Fibroblast of skin of scalp (primary cell): ENCODE results near the gene ITPRIPL2.
A peak's percentile ranks its signal among the peaks of the same experiment; 100 is the strongest.

Experiments used
- DNase-seq: peaks from one replicate; pipeline ENCODE4 v3.0.0-alpha.2; 2013

The ITPRIPL2 gene

DNA sequence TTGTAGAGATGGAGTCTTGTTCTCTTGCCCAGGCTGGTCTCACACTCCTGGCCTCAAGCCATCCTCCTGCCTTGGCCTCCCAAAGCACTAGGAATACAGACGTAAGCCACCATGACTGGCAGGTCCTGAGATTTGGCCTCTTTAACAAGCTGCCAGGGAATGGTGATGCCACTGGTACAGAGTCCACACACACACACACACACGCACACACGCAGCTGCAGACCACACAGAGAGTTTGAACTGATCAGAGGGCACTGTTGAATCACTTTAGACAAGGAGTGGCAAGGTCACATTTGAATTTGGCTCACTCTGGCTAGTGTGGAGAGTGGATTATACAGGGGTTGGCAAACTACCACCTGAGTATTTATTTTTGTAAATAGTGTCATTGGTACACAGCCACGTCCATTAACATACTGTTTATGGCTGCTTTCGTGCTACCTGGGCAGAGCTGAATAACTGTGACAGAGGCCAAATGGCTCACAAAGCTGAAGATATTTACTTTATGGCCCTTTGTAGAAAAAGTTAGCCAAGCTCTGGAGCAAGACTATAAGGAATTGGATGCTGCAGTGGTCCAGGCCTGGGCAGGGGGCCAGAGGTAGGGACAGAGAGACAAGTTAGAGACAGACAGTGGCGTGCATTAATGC, 9.9 kb downstream of the ITPRIPL2 start:
- DNase-seq: no peak

DNA sequence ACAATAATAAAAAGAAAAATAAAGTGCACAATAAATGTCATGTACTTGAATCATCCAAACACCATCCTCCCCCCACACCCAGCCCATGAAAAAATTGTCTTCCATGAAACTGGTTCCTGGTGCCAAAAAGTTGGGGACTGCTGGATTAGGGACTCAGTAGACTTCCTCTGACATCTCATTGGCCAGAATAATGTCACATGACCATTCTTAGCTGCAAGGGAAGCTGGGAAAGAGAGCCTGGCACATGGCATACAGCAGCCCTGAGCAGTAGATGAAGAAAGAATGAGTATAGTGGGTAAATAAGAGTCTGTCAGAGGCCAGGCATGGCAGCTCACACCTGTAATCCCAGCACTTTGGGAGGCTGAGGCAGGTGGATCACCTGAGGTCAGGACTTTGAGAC, 12.5 kb downstream of the ITPRIPL2 start:
- DNase-seq: no peak

DNA sequence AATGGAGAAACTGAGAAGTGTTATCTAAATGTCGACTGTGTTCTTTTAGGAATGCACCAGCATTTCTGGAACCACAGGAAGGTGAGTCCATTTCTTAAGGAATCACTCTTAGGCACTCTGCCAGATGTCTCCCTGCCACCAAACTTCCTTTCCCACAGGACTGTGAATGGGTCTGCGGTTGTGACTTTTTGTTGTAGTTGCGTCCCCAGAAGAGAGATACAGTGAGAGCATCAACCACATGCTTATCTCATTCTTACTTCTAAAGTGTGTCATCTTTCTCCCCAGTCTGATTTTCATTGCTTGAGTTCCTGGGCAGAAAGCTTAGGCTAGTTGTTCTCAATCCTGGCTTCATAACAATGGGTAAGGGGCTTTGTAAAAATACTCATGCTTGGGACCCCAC, 13.4 kb downstream of the ITPRIPL2 start:
- DNase-seq: no peak

DNA sequence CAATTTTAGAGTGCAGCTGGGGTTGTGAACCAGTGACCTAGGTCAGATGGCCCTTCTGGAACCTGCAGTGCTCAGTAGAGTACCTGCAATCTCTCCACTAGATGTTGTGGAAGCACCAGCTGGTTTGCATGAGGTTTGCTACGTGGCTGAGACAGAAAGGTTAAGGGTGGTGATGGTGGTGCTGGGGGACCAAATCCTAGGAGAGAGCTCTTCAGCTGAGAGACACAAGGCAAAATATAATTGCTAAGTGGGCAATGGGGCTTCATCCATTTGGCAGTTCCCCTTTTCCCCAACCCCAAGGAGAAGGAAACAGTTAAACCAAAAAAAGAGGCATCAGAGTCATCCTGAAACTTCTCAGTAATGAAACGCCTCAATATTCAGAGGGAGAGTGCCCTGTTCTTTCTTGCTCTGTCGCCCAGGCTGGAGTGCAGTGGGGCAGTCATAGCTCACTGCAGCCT, 13.9 kb downstream of the ITPRIPL2 start:
- no peak for DNase-seq

DNA sequence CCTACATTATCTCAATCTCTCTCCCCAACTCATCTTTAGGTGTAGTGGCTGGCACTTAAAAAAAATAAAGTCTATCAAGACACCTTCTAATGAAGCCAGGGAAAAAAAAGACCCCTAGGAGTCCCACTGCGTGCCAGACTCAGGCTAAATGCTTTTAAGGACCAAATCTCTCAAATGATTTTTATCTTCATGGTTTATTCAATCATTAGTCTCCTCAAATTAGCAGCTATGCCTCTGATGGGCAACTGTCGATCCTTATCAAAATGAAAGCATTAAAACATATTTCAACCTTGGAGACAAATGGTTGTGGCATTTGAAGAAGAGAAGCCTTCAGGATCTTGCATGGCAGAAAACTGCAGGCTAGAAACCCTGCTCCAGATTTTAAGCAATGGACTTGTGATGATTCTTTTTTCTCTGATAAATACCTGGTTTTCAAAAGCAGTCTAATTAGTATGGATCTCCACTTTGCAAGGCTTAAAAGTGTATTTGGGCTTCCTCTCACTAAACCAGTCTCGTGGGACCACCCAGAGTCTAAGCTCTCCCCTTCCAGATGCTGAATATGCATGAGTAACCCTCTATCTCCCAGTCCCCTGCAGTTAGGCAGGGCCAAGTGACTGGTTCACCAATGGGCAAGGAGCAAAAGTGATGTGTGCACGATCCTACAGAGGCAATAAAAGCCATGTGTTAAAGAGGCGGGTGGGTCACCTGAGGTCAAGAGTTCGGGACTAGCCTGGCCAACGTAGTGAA, 14.9 kb downstream of the ITPRIPL2 start:
- no peak for DNase-seq

DNA sequence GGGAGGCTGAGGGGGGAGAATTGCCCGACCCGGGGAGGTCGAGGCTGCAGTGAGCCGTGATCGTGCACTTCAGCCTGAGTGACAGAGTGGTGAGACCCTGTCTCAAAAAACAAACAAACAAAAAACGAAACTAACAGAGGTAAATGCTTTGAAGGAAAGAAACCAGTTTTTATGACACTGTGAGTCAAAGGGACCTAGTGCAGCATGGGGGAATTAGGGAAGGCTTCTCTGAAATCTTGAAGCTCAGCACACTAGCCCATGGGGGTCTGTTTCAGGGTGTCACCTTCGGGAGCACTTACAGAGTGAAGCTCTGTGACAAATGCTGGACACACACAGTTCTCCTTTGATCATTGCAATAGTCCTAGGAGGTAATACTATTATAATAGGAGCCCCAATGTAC, 16.6 kb downstream of the ITPRIPL2 start:
- no peak for DNase-seq

DNA sequence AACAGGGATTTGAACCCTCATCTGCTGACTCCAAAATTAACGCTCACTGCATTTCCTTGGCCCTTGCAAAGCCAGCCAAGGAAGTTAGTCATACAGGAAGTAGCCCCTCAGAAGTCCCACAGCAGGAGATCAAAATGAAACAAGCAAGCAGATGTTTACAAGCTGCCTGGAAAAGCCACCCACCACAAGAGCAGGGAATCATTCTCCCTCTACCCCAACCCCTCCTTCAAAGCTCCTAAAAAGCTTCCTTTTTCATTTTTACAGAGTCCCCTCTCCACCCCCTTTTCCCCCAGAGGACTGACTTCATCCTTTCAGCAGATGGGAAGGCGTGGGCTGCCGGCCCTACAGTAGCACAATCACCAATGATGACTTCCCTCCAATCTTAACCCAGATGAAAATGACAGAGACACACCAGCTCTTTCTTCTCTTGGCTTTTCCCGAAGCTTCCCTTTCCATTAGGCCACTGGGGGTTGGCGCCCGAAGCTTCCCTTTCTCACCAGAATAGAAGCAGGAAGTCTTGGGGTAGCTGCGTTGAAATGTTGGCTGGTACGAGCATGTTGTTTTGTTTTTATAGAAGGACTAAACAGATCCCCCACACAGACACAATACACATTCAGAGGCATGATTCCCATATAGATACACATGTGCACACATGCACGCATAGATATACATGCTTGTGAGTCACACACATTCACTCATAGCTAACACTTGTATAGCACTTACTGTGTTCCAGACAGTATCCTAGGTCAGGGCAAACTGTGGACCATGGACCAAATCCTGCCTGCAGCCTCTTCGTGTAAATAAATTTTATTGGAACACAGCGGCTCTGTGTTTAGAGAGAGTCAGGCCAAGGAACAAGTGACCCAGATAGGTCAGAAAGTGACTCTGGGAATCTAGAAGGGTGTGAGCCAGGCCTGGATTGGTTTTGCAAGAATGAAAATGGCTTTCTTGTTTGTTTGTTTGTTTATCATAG, 17.4 kb downstream of the ITPRIPL2 start:
- DNase-seq: peak; percentile 77

DNA sequence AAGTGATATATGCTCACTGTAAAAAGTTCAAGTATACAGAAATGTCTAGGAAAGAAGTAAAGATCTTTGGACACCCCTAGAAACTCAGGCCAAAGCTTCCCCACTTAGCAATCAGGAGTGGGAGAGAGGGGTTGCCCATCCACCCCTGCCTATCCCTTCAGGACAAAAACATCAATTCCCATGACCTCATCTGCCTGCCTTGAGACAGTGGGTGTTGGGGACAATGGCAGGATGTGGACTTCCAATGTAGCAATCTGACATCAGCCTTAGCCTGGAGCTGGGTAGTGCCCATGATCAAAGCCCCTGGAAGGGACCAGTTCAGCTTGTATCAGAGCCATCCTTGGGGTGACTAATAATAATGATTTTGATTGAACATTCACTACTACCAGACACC, 18.1 kb downstream of the ITPRIPL2 start:
- DNase-seq: no peak

DNA sequence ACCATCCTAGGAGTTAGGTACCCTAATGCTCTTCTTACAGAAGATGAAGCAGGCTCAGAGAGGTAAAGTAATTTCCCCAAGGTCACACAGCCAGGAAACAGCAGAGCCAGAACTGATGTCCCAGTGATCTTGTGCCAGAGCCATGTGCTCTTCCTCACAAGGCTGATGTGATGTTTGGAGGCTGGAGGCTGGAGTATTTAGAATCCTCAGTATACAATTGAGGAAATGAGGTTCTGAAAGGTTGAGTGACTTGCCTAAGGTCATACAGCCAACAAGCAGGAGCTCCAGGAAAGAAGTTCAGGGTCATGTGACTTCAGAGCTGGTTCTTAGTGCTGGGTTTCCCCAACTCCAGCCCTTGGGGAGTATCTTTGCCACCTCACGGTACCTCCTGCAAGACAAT, 18.5 kb downstream of the ITPRIPL2 start:
- no peak for DNase-seq

DNA sequence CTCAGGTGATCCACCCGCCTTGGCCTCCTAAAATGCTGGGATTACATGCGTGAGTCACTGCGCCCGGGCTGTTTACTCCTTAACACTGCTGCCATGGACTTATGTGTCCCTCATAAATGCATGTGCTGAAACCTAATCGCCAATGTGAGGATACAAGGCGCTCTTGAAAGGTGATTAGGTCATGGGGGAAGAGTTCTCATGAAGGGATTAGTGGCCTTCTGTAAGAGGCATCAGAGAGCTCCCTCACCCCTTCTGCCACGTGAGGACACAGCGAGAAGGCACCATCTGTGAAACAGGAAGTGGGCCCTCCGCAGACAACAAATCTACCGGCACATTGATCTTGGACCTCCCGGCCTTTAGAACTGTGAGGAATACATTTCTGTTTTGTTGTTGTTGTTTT, 19.1 kb downstream of the ITPRIPL2 start:
- no peak for DNase-seq

DNA sequence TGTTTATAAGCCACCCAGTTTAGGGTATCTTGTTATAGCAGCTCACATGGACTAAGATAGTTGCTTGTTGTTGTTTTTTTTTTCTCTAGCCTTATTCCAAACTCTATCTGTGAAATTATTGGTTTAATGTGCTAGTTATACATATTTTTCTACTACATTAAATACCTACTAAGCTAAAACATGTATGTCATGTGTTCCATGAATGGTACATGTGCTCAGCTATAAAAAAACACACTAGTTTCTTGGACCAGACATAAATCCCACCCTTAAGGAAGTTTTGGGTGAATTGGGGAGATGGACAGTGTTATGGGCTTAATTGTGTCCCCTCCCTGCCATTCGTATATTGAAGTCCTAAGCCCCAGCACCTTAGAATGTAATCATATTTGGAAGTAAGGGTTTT, 19.8 kb downstream of the ITPRIPL2 start:
- DNase-seq: no peak

DNA sequence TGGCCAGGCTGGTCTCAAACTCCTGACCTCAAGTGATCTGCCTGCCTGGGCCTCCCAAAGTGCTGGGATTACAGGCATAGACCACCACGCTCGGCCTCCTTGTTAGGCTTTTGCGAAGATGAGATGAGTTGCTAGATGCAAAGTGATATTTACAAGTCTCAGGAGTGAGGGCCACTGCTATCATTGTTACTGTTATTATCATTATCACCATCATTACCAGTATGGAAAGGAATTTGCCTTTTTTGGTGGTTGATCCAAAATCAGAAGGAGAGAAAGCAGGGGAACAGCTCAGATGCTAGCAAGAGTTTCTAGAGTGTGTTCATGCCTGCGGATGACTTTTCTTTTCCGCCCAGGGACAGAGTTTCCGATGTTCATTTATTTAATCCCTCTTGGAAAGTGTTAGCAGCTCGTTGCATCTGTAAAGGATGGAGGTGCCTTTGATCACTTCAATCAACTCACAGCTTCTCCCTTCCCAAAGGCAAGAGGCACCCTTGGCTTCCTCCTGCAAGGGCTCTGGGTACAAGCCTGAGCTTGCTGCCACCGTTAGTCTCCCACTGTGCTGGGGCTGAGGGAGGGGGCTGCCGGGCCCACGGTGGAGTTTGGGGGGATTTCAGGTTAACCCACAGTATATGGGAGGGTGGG, 21.6 kb downstream of the ITPRIPL2 start:
- DNase-seq: no peak

DNA sequence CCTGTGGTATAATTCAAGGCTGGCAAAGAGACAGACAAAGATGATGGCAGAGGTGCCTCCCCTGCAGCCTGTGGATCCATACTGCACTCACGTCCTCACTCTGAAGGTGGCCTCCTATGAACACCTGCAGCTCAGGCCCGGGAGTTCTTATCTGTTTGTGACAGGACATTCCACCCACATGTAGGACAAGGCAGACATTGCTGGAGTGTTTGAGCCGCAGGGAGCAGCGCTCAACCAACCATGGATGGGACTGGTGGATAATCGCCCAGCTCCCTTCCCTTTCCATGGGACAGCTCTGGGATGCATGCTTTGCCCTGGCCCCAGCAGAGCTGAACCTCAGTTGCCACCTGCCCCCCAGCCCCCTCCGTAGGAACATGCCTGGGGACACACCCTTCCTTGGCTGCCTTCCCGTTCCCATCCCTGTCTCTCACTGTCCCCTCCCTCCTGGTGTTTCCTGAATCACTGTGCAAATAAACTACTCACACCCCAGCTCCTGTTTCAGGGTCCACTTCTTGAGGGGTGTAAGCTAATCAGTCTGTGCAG, 22.2 kb downstream of the ITPRIPL2 start:
- DNase-seq: peak; percentile 38

DNA sequence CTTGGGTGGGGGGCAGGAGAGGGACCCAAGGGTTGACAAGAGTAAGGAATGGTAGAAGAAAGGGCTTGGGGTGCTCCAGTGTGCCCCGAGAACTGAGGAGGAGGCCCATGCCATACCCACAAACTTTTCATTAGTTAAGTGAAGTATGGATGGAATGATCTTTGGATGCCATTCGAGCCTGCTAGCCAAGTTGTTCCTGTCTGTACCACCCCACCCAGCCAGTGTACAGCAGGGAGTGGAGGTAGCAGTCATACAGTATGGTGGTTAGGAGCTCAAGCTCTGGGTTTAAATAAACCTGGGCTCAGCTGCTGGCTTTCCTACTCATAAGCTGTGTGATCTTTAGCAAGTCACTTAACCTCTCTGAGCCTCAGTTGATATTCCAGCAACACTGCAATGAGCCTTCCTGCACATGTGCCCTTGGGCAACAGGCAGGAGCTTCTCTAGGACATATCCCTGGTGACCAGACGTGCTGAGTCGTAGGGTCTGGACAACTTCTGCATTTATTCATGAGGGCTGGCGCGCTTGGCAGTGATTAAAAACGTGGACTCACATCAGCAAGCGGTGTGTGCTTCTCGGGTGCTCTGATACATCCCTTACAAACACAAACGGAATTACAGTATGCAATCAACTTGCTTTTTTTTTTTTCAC, 22.9 kb downstream of the ITPRIPL2 start:
- DNase-seq: peak; percentile 20

DNA sequence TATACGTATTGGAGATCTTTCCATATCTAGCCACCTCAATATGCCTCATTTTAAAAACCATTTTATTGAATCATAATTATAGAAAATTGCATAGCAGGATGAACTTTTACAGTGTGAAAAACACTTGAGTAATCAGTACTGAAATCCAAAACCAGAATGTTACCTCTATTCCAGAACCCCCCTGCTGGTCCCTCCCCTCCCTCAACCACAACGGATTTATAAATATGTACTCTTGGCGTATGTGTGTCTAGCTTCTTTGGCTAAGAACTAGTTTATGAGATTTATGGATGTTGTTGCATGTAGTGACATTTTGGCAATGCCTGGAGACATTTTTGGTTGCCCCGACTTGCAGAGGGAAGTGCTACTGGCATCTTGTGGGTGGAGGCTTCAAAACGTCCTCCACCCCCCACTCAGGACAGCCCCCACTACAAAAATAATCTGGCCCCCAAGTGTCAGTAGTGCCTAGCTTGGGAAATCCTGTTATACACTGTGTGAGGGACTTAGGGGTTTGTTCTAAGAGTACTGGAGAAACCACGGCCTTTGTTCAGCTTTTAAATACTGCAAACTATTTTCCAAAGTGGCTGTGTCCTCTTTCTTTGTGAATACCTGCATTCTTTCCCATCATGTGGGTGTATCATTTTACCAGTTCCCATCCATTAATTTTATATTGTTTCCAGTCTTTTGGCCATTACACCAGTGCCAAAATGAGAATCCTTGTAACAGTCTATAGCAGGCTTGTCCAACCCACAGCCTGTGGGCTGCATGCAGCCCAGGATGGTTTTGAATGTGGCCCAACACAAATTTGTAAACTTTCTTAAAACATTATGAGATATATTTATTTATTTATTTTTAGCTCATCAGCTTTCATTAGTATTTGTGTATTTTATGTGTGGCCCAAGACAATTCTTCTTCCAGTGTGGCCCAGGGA, 23.7 kb downstream of the ITPRIPL2 start:
- DNase-seq: peak; percentile 21

DNA sequence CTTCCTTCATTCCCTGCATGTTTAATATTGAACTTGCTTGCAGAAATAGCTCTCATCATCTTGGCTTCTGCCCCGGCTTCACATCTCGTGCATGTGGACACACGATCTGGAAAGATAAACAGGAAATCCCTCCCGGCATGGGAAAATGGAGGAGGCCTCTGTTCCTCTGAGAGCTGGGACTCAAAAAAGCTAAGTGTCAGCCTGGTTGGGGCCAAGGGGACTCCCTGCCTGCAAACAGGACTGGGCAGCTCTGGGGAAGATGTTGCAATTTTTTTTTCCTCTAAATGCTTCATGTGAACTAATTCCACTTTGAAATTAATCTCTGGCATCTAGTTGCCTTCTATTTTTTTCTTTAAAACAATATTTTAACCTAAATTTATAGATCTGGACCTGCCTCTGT, 24.8 kb downstream of the ITPRIPL2 start:
- peak; percentile 79 for DNase-seq

DNA sequence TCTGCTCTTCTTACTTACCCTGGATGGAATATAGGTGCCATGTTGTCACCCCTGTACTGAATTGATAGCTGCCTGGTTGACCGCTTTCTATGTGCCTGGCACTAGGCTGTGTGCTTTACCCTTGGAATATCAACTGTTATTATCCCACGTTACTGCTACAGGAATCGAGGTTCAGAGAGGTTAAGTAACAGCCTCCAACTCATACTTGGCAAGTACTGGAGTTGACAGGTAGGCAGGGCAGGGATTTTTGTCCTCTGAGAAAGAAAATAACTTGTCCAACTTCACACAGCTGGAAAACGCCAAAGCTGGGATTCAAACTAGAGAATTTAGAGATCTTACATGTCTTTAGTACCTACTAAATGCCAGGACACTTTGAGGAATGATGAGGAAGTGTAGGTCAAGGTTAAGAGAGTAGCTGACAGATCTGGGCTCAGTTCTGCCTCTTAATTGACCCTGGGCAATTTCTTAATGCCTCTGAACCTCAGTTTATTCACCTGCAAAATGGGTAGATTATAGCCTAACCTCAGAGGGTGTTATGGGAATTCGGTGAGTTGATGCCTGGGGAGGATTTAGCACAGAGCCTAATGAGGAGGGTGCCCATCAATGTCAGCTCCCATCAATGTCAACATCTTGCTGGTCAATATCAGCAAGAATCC, 25.8 kb downstream of the ITPRIPL2 start:
- no peak for DNase-seq

DNA sequence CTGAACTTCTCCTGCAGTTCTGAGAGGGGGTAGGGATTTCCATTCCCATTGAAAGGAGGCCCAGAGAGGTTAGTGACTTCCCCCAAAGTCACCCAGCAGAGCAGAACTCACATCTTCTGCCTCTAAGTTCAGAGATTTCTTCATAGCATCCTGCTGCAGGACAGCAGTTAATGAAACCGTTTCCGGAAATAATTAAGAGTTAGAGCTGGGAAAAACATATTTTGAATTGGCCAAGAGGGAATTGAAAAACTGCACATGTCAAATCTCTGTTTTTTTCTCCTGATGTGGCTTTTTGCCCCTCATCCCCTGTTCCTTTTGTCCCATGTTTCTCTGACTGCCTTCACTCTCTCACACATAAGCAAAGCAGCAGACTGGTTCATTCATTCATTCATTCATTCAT, 26.6 kb downstream of the ITPRIPL2 start:
- DNase-seq: no peak

DNA sequence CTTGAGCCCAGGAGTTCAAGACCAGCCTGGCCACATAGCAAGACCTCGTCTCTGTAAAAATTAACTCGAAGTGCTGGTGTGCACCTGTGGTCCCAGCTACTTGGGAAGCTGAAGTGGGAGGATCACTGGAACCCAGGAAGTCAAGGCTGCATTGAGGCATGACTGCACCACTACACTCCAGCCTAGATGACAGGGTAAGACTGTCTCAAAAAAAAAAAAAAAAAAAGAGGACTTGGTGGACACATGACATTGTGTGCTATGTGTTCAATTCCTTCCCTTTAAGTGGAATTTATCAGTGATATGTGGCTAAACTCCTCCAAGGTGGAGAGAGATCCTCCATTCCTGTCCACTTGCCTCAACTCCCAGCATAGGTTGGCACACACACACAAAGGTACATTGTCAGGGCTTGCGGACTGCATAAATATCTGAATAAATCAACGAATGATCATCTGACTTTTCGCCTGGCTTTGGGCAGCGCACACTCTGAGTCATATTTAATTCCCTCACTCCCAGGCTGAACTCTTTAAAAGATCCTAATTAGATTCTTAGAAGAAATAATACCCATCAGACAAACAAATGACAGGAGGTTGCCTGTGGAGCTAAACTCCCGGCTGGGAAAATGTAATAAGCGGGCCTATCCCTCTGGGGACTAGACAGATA, 29.3 kb downstream of the ITPRIPL2 start:
- no peak for DNase-seq

DNA sequence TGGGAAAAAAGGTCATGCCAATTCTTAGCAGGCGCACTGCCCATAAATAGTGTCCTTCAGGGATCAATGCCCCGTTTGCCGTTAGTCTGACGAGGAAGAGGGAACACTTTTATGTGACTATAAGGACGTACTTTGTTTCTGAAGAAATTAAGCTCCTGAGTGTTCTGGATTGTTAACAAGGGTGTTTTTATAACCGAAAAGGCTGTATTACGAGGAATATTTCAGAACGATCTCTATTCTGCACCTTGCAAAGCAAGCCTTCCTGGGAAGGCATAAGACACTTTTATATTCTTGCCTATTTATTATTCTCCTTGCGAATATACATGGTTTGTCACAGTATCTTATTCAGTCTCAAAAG, 29.8 kb downstream of the ITPRIPL2 start:
- DNase-seq: no peak
